DOHH2 (cell line): ENCODE data around the gene IRX3.

Experiments used
- CTCF ChIP-seq: fragments of 200-600 bp; sonication (generic); IDR thresholded peaks from one replicate; pipeline ENCODE4 v1.5.1; 2014; ENCODE audit warnings: antibody characterized with exemption, mild to moderate bottlenecking, low read depth, low read length; ENCODE audit not compliant: poor library complexity, severe bottlenecking
- EZH2phosphoT487 ChIP-seq: fragments of 200-600 bp; sonication (generic); IDR thresholded peaks from 2 replicates; pipeline ENCODE4 v1.6.1; 2017; ENCODE audit warnings: borderline replicate concordance, mild to moderate bottlenecking, antibody characterized with exemption, low read length, moderate library complexity, mixed read lengths

GRCh38 chr16:54244061-54244886, 42.3 kb downstream of the IRX3 start:
- TF ChIP-seq CTCF (no peak), EZH2phosphoT487 (no peak)
